H54 (cell line): ENCODE results near the gene PCDH9.
A peak's percentile ranks its signal among the peaks of the same experiment; 100 is the strongest.

Source experiments
- DNase-seq: peaks from one replicate; pipeline ENCODE4 v3.0.0; 2011; ENCODE audit warnings: low spot score, mixed read lengths; ENCODE audit not compliant: insufficient read length
- FAIRE-seq: peaks from 3 replicates; lab custom pipeline; 2011; peaks lifted over from hg19 to GRCh38; lab: Jason Lieb, UNC
- POLR2A ChIP-seq: IDR thresholded peaks from 2 replicates; pipeline ENCODE4 v1.6.1; 2011; ENCODE audit warnings: low read depth, mild to moderate bottlenecking, low read length

PCDH9 gene

DNA sequence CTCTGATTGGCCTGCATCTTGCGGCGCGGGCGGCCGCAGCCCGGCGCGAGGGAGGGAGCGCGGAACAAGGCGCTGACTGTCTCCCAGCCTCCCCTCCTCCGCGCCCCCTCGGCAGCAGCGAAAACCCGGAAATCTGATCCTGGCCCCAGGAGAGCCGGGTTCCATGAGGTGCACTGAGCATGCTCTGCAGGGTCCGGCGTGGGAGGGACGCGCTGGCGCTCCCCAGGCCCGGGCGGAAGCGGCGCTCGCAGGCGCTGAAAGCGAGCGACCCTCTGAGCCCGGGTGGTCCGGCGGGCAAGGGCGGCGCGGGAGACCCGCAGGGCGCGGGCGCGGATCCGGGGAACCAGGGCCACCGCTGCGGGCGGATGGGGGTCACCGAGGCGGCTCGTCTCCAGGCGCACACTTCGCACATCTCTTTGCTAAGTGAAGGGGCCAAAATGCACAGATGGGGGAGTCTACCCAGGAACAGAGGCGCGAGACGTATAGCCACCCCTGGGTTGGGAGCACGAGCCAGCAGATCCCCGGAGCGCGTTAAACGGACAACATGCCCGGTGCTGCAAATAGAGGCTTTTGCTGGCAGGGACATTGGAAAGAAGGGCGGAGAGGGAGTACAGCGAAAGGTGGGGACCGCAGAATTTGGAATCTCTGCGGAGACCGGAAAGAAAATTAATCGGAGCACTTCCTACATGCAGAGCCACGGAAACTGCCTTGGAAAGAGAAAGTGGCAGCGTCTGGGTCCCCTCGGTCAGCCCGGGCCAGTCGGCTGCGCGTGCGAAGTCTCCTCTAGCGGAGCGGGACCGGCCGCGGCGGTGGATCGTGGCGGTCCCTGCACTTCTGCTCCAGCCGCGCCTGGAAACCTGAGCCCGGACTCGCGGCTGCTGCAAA lies 510 bp upstream of the PCDH9 start:
- FAIRE-seq (peak; percentile 90), DNase-seq (peak; percentile 82)
- peak; percentile 45 for TF ChIP-seq POLR2A

DNA sequence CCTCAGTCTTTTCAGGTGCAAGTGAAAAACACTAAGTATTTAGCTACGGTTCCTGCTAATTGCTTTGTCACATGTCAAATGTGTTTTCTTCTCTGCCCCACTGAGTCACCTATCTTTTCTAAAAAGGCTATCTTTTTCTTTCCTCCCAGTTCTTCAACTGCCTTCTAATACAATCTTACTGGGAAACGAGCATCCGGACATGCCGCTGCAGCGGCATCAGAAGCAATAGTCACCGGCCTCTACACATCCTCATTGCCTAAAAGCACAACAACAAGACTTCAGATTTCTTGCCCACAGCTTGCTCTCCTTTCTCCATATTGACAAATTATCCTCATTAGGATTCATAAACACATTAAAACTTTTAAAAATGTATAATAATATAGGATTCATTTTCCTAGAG lies 1.2 kb downstream of the PCDH9 start:
- no peak for TF ChIP-seq POLR2A
- DNase-seq (no peak), FAIRE-seq (no peak)

DNA sequence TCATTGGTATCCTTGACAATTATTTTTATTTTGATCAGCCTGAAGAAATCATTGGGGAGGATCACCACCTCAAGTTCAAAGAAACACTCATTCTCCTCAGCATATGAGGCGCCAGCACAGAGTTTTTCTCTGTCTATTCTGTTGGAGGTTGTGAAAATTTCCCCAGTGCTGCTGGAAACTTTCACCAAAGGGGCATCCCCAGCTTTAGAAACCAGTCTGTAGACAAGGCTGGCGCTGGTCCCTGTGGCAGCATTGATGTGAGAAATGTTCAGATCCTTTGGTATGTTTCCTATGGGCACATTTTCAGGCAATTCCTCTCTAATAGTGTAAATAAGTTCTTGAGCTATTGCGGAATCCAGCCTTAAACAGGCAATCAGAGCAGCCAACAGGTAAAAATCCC lies 2.1 kb downstream of the PCDH9 start:
- TF ChIP-seq POLR2A, result no peak
- DNase-seq, result no peak
- no peak for FAIRE-seq

DNA sequence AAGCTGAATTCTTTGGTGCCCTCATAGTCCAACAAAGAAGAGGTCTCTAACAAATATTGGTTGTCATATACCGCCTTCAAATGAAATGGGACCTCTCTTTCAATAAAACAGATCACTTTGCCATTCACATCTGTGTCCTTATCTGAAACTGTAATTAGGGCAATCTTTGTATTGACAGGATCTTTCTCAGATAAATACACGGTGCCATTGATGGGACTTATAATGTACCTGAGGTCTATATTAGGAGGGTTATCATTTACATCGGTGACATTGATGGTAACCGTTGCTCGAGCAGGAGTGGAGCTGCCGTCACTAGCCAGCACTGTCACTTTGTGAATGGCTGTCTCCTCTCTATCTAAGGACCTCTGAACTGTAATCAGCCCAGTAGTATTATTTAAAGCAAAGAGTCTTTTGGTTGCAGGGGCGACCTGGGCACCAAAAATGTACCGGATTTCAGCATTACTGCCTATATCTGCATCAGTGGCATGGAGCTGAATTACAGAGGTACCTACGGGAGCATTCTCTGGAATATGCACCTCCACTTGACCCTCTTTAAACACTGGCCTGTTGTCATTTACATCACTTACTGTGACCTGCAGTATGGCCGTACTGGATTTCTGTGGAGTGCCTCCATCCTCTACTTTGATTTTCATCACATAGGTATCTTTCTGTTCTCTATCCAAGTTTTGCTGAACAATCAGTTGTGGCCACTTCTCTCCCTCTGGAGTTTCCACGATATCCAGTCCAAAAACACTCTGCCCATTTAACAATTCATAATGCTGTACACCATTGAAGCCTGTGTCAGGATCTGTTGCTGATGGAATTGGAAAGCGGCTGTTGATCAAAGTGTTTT lies 2.8 kb downstream of the PCDH9 start:
- FAIRE-seq (no peak), DNase-seq (no peak)
- TF ChIP-seq POLR2A, result no peak

DNA sequence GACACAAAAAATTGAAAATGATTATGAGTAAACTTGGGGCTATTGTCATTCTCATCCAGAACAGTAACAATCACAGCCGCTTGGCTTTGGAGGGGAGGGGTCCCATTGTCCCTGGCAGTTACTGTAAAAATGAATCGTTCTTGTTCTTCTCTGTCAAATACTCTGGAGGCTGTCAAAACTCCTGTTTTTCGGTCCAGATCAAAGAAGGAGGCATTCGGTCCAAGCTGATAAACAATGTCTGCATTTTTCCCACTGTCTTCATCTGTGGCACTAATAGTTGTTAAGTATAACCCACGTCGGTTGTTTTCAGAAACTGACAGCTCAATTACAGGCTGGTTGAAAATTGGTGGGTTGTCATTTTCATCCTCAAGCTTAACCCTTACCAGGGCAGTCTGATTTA lies 3.4 kb downstream of the PCDH9 start:
- TF ChIP-seq POLR2A, result no peak
- no peak for FAIRE-seq
- DNase-seq, result no peak

DNA sequence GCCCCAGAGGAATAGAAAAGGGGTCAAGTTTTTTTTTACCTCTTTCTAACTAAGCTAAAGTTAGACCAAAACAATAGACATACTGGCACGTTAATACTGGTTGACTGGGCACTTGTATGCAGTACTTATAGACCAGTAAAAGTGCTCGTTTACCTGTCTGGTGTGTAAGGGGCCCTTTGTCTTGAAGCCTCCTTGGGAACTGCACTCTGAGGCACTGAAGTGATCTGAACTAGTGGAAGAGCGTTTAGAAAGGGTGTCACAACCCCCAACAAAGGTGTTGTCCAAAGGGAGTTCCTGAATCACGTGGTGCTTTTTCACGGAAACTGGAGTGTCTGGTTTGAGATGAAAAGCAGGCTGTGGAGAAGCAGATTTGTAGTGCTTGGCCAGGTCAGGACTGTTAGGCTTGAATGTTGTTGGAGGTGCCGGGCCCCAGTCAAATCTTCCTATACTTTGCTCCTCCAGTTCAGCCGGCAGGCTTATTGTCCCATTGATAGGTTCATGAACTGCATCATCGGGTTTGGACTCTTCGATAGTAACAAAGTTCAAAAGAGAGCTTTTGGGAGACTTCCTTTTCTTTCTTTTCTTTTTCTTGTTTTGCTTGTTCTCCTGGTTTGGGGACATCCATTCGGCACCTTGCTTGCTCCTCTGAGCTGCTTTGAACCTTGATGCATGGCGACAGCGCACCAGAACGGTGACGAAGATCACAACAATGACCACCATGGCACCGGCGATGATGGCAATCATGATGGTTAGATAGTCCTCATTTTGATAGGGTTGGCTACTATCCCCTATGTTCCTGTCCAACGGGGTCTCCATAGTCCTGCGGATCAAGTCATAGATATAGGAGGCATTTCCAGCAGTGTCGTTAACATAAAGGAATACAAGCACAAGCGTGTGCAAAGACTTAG lies 4.6 kb downstream of the PCDH9 start:
- no peak for TF ChIP-seq POLR2A
- no peak for FAIRE-seq
- DNase-seq, result no peak

DNA sequence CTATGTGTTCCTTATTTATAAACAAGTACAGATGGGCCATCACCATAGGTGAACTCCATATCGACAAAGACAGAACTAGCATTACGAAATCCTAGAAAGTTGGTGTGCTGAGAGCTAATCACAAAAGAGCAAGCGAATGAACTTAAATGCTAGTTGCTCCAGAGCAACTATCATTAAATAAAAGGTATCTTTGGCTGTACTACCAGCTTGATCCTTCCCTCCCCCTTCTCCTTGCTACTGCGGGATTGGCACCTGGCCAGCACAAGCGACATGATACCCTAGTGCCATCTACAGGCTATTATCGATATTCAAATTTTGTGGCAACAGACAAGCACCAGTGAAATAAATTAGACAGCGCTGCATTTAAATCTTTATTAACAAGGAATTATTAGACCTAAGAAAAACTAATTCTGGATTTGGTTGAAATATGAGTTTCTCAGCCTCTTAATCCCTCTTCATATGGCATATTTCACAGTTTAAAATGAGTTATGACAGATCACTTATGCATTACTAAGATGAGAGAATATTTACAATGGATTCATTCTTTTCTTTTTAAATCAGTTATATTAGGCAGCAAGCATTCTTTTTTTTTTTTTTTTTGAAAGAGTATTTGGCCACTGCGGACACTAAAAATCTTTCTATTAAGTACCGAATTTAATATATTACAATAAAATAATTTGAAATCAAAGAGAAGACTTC lies 5.8 kb downstream of the PCDH9 start:
- peak; percentile 94 for FAIRE-seq

DNA sequence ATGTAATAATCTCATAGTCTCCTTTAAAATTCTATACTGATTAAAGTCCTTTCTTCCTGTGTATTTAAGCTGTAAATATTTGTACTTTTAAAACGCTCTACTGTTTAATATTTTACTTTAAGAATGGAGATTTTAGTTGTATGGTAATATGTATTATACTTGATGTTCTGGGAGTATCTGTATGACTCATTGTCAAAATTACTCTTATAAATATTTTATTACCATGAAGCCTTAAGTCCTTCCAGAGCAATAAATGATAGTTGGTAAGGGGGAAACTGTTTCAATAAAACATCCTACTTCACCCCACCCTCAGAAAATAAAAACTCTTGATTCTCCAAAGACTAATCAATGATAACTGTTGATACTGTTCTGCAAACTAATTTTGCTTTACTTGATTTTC lies 6.4 kb downstream of the PCDH9 start:
- FAIRE-seq (no peak), DNase-seq (no peak)
- TF ChIP-seq POLR2A, result no peak

More for the DNA sequence above, 5.8 kb downstream of the PCDH9 start:
- peak; percentile 9 for DNase-seq
- no peak for TF ChIP-seq POLR2A

DNA sequence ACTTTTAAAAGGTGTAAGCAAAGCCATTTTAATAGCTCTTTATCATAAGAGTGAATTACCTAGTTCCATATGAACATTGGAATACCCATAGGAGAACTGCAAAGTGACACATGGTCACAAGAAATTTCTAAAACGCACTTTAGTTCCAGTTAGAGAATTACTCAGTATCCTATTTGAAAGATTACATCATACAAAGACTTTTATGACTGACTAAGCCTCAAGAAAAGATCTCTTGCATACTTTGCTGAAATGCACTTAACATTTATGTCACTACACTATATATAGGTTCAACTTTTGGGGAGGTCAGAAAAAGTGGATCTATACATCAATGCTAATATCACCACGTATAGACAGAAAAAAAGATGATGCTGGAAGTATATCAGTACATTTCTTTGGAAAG lies 7.1 kb downstream of the PCDH9 start:
- no peak for TF ChIP-seq POLR2A
- no peak for DNase-seq

DNA sequence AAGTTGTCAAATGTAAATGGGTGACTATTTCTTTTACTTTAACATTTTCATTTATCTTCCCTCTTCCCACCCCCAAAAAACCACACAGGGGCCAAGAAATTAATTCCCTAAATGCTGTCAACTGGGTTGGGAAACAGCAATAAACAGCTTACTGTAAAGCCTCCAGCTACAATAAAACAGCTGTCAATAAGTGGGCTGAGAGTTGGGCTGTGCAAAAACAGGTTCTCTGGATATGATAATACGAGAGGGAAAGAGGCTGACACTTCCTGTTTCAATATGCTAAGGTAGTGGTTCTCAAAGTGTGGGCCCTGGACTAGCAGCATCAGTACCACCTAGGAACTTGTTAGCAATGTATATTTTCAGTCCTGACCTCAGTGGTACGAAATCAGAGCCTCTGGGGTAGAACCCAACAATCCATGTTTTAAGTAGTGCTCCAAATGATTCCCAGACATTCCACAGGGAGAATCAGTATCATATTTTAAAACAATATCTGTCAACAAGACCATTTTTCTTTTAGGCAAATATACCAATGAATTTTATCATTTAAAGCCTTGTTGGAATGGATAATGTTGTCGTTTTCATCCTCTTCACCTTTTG lies 8.4 kb downstream of the PCDH9 start:
- no peak for TF ChIP-seq POLR2A
- no peak for DNase-seq
- no peak for FAIRE-seq

More for the DNA sequence above, 7.1 kb downstream of the PCDH9 start:
- FAIRE-seq, result no peak

DNA sequence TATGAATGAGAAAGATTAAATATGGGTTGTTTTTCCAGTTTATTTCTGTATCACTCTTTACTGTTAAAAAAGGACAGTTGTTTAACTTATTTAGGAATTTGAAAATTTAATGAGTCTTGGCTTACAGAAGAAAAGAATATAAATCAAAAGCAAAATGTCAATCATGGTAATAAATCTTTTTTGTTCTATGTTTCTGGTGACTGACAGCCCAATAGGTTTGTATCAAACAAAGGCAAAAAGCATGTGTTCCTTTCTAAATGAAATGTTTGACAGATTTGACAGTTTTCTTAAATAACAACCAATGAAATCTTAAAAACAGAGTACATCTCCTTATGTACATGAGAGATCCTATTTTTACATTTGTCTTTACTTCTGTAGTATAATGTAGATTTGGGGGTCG lies 11.0 kb downstream of the PCDH9 start:
- DNase-seq, result no peak
- TF ChIP-seq POLR2A, result no peak
- FAIRE-seq, result no peak

DNA sequence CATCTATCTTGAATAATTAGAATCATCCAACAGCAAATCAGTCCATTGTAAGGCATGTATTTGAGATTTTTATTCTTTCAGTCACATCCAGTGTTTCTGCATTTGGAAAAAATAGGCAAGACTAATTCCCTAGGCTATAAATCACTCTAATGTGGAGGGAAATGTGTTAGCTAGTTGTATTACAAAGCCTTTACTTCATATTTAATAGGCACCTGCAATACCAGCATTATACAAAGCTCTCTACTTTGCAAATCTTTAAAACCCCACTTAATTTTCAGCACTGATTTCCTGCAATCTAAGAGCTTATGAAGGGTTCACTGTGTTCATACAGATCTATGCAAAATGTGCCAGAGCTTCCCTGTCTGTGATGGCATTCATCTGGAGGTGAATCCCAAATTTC lies 12.3 kb downstream of the PCDH9 start:
- DNase-seq (no peak), FAIRE-seq (no peak)
- no peak for TF ChIP-seq POLR2A

DNA sequence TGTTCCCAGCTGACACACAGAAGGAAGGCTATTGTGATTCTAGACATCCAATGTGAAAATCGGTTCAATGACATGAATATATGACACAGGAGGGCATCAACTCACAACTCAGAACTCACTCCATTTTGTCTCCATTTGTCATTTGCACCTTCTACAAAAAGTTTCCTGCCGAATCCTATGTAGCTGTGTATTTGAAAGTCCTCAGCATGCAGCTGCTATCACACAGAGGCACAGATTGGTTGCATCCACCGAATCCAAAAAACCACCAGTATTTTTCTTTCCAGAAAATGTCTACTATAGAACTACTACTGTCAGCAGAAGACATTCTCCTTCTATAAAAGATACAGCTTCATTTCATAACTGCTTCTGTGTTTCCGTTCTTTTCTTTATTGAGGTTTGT lies 13.3 kb downstream of the PCDH9 start:
- no peak for TF ChIP-seq POLR2A
- FAIRE-seq, result no peak
- DNase-seq, result no peak
